AG04450 (cell line): Measurements from ENCODE around the gene IKZF3. TPM values are rescaled to one million over a fixed set of nuclear protein-coding genes. Genes with fewer than 3 reads are reported as not detected.

Experiments
- CTCF ChIA-PET: fragments of 300-600, 350-600 bp; formaldehyde crosslinking; extraction: SDS; loops from one replicate; lab custom pipeline; 2022; ENCODE audit warnings: antibody characterized with exemption, inconsistent platforms; lab: Charles Lee
- POLR2A ChIA-PET: fragments of 350-600 bp; formaldehyde crosslinking; extraction: SDS; loops from one replicate; lab custom pipeline; 2021; ENCODE audit warnings: antibody characterized with exemption, inconsistent platforms; lab: Yijun Ruan, JAX
- DNase-seq: peaks from one replicate; pipeline ENCODE4 v3.0.0-alpha.2; 2011; ENCODE audit warnings: low read depth, low spot score
- H3K27ac ChIP-seq: one replicate; pipeline ENCODE4 v1.5.1; 2012; ENCODE audit warnings: low read depth, low read length, control low read depth
- H3K27me3 ChIP-seq: one replicate; pipeline ENCODE4 v1.6.0; 2012; ENCODE audit warnings: low read length; ENCODE audit not compliant: control insufficient read depth, insufficient read depth
- H3K4me3 ChIP-seq: 2 replicates; pipeline ENCODE4 v1.5.1; 2011; ENCODE audit warnings: mild to moderate bottlenecking, low read depth, low read length, control low read depth
- H3K9me3 ChIP-seq: 2 replicates; pipeline ENCODE4 v1.5.1; 2012; ENCODE audit warnings: low read length; ENCODE audit not compliant: control insufficient read depth, insufficient read depth
- CTCF ChIP-seq: IDR thresholded peaks from 2 replicates; pipeline ENCODE4 v1.5.1; 2011; ENCODE audit warnings: low read depth, low read length, control low read depth, inconsistent platforms
- polyA plus RNA-seq: library from polyadenylated mRNA; depleted of rRNA; stranded (reverse); fragments of >200 nt; gene quantifications from 2 replicates; pipeline ENCODE4 v1.2.3, GENCODE V29; 2011

Gene IKZF3
- polyA plus RNA-seq, 1 experiment, result not detected

- H3K27ac ChIP-seq, result no peak overlapping the region
- ChIA-PET CTCF (no interaction called here), POLR2A (no interaction called here)
- H3K9me3 ChIP-seq, result no peaks in the 10 kb centered on the region
- peaks cover 19% of the 10 kb centered on the region for H3K27me3 ChIP-seq
- TF ChIP-seq CTCF, result no peak
- no peak for DNase-seq
- no peak overlapping the region for H3K4me3 ChIP-seq
Measured at GRCh38 chr17:39809221-39809620, 54.9 kb downstream of the IKZF3 start.

- peaks cover 19% of the 10 kb centered on the region for H3K27me3 ChIP-seq
- H3K9me3 ChIP-seq, result no peaks in the 10 kb centered on the region
- H3K27ac ChIP-seq, result no peak overlapping the region
- POLR2A ChIA-PET, result no interaction called here
- CTCF ChIA-PET, result no interaction called here
- no peak for DNase-seq
- H3K4me3 ChIP-seq, result no peak overlapping the region
- no peak for TF ChIP-seq CTCF
Measured at GRCh38 chr17:39808409-39808997, 55.6 kb downstream of the IKZF3 start.

GRCh38 chr17:39804839-39805238 is 59.3 kb downstream of the IKZF3 start:
- CTCF ChIA-PET, result no interaction called here
- no peak for TF ChIP-seq CTCF
- Histone ChIP-seq H3K4me3 (no peak overlapping the region), H3K9me3 (no peaks in the 10 kb centered on the region), H3K27me3 (peaks cover 13% of the 10 kb centered on the region), H3K27ac (no peak overlapping the region)
- POLR2A ChIA-PET, result no interaction called here
- DNase-seq, result no peak

GRCh38 chr17:39801055-39801454 is 63.1 kb downstream of the IKZF3 start:
- Histone ChIP-seq H3K27ac (no peak overlapping the region), H3K9me3 (no peaks in the 10 kb centered on the region), H3K4me3 (no peak overlapping the region), H3K27me3 (peaks cover 11% of the 10 kb centered on the region)
- ChIA-PET POLR2A (no interaction called here), CTCF (no interaction called here)
- TF ChIP-seq CTCF, result no peak
- DNase-seq, result no peak

- no peak for TF ChIP-seq CTCF
- no peak overlapping the region for H3K27ac ChIP-seq
- CTCF ChIA-PET, result no interaction called here
- peaks cover 7% of the 10 kb centered on the region for H3K27me3 ChIP-seq
- no peak for DNase-seq
- POLR2A ChIA-PET, result no interaction called here
- H3K4me3 ChIP-seq, result no peak overlapping the region
- no peaks in the 10 kb centered on the region for H3K9me3 ChIP-seq
Measured at GRCh38 chr17:39800540-39800939, 63.6 kb downstream of the IKZF3 start.
